Smooth muscle cell of the pulmonary artery (primary cell): ENCODE measurements around the gene ZNF837. TPM values are rescaled to one million over a fixed set of nuclear protein-coding genes. Genes with fewer than 3 reads are reported as not detected.

Experiments
- total RNA-seq: library from RNA; depleted of rRNA; stranded (reverse); fragments of >200 nt; gene quantifications from 2 replicates; pipeline ENCODE4 v1.2.3, GENCODE V29; 2014

ZNF837 gene
- 1.4 and 1.9 TPM in 2 replicates for total RNA-seq

DNA sequence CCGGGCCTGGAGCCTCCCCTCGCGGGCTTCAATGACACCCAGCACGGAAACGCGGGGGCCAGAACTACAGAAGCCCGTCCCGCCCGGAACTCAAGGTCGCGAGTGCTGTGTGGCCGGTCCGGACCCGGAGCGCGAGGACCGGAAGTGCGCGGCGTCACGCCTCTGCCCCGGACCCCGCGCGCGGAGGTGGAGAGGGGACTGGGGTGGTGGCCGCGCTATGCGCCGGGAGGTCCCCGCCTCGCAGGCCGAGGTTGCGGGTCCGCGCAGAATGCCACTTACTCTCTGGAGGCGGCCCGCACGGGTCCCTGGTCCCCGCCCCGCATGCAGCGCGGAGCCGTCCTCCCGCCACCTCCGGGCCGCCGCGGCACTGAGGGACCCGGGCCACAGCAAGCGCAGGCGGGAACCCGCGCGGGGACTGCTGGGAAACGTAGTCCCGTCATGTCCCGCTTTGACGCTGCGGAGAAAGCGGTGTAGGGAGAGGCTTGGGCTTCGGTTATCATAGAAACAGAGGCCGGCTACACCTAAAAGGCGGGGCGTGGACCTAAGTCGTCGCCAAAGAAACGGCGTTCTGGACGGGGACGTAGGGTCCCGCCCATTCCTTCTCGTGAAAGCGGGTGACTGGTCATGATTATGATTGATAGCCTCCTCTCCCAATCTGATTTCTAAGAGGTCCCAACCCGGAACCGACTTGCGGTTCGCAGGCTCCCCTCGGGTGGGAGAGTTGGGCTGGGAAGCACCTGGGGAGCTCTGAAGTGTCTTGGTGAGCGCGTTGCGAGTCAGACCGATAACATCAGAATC lies at the start of gene ZNF837:
Gene ZNF837 (minus strand): TSS at position 369 of the 798 bp plus-strand sequence. CDS start 11,698 bp downstream, outside the sequence.

DNA sequence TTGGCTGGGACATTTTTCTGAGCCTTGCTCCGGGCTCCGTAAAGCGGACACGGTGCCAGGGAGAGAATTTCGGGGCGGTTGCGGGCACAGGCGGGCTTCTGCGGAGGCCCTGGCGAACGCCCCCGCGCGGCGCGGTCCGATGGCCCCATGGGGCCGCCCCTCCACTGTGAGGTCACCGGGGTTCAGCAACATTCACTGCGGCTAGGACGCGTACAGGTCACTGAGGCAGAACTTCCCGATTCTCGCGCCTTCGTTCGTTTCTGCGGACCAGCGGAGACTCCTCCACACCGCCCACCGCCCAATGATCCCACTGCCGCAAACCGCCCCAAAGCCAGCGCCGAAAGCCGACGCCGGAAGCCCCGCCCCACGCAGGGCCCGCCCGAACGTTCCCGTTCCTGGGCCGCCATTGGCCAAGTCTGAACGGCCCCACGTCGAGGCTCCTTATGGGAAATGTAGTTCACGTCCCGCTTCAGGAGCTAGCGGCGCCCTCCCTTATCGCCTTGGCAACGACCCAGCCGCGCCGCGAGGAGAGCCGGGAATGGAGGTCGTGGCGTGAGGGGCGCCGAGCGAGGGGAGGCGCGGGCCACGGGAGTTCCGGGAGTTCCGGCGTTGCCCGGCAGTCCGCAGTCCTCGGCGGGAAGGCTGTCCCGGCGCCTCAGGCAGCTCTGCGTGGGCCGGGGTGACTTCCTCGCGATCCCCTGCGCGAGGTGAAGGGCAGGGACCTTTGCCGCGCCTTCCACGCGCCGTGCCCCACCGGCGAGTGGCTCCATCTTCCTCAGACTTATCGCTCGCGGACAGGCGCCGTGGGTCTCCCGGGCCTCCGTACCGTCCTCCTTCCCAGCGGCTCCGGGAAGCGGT lies 27.6 kb upstream of the ZNF837 start, which contains the start of gene ZNF584:
Gene ZNF584 (plus strand): TSS at position 498 of the 858 bp plus-strand sequence. CDS start 499 bp downstream, outside the sequence.

DNA sequence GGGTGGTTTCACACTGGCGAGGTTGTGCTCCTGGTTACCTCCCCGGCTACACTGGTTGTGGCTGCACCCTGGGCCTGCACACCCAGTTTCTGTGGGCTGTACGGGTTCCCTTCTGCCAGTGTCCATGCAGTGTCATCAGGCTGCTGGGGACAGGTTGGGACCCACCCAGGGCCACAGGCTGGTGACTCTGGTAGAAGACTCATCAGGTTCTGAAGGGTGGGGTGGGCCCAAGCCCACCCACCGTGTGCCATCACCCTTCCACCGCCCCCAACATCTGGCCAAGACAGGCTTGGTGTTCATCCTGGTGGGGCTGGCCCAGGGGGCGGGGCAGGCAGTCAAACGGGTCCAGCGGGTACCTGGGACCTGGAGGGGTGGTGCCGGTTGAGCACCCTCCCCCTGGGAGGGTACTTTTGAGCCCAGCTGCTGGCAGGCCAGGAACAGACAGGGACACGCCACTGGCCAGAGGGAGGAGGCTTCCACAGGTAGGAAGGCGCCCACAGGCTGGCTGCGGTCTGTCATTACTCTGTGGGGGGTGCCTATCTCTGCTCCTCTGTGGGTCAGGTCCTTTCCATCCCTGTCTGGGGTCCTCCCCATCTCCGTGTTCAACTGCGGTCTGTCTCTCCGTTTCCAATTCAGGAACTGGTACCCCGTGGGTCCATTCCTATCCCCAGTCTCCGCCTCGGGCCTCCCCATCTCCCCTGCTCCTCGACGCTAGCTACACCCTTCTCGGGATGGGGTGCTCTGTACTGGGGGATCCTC lies 14.6 kb upstream of the ZNF837 start, which contains the start of gene RNF225:
Gene RNF225 (plus strand): TSS at position 437 of the 759 bp plus-strand sequence. CDS start 434 bp downstream, outside the sequence.

DNA sequence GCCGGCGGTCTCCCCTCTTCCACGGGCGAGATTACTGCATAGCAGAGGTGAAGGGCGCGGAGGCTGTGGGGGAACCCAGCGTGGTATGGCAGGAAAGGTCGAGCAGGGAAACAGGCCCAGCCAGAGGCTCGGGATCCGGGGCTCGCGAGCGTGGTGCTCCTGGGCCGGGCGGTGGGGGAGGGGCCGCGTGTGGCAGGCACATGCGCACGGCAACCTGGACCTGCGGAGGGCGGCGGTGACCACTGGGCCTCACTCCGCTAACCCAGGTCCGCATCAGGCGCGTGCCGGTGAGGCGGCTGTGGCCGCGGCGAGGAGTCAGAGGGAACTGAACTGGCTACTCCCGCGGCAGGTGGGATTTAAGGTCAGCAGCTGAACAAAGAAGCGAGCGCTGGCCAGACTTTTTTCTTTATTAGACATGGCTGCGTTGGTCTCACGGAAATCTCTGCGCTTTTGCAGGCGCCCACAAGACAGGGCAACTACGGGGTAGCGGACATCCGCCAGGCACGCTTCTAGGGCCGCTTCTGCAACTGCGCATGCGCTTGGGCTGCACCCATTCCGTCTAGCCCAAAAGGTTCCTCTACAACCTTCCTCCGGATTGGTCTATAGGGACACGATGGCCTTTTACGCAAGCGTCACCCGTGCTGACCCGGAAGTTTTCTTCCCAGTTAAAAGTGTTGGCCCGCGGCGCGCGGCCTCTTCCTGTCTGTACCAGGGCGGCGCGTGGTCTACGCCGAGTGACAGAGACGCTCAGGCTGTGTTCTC lies 5.9 kb upstream of the ZNF837 start, which contains the start of gene RPS5:
Gene RPS5 (plus strand): TSS at position 694 of the 762 bp plus-strand sequence. CDS start 869 bp downstream, outside the sequence.

DNA sequence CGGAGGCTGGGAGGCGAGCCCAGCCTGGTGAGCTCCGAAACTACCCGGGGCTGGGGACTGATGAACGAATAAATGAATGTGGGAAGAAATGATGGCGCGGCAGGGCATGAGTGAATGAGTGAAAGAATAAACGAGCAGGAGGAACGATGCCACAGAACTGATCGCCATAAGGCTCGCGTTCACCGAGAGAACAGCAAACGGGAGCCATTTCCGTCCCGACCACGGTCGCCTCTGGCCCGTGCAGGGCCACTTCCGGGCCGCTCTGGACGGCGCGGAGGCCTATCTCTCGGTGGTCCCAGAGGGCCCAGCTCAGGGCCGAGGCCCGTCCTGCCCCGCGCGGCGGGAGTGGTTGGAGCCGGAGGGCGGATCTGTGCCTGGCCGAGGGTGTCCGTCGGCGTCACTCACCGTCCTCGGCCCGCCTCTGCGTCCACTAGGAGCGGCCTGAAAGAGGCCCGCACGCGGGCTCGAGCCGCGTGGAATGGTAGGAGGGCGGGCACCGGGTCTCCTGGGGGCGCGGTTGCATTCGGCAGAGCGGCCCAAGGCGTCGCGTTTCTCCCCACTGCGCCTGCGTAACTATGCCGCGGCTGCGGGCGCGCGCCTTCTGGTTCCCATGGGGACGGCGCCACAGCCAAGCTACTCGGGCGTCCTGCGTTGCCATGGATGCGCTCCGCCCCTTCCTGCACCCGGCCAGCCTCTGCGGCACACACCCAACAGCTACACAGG lies 18.4 kb downstream of the ZNF837 start, which contains the start of gene ZNF497:
Gene ZNF497 (minus strand): TSS at position 480 of the 723 bp plus-strand sequence. CDS start 5,116 bp downstream, outside the sequence.

DNA sequence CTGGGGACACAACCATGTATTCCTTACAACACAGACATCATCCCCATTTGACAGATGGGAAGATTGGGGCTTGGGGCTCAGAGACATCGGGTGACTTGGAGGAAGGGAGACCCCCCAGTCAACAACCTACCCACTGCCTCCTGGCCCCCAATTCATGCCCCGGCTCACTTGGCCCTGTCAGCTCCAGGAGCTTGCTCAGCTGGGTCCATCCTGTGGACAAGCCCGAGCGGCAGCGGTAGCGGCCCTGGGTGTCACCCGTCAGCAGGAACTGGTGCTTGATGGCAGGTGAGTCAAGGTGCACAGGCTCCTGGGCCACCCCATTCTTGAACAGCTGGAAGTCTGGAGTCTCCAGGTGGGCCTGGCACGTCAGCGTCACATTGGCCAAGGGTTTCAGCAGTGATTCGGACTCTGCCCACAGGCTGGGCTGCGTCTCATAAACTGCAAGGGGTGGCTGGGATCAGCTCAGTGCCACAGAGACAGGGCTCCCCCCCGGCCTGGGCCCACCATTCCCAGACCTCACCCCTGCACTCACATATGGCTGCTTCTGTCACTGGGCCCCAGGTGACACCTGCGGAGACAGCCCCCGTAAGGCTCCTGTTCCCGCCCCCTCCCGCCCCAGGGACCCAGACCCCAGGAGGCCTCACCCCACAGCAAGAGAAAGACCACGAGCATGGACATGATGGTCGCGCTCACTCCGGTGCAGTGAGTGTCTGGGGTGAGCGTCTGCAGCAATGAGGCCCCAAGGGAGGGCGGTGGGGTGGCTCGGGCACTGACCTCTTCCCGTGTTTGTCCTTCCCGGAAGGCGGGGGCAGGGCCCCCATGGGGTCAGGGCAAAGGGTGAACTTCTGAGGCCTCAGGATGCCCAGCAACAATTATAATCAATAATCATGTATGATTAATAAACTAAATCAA lies 27.8 kb downstream of the ZNF837 start, which contains the start of gene A1BG:
Gene A1BG (minus strand): TSS at position 733 of the 912 bp plus-strand sequence. CDS start 55 bp downstream, at position 678.

DNA sequence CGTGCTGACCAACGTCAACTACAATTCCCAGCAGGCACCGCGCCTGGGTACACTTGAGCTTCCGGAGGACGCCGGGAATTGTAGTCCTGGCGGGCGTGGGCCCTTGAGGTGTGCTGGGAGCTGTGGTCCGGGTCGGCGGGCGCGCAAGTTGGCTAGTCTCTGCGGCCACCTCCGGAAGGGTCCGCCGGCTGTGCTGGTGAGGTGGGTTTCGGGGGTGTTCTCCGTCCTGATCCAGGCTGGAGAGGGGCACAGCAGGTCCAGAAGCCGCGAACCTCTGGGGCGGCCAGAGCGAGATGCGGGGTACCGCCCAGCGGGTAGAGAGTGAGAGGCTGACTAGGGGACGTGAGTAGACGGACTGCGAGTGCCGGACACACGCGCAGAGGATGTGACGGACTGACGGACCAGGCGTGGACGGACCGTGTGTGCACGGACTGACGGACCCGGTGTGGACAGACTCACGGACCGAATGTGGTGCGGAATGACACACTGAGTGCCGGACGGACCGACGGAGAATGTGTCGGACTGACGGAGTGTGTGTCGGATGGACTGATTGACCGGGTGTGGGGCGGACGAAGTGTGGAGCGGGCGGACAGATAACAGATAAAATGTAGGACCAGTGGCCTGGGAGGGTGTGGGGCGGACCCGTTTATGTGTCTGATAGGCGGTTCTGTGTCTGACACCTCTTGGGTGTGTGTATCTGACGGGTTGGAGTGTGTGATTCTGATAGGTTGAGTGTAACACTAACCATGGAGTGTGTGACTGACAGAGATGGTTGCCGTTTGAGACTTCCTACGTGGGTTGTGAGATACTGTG lies 53.7 kb downstream of the ZNF837 start, which contains the start of gene ZSCAN22:
Gene ZSCAN22 (plus strand): TSS at position 81 of the 813 bp plus-strand sequence. CDS start 7,809 bp downstream, outside the sequence.

Other genes starting within 250 kb of the ZNF837 start
- gene ZNF329, start 230.2 kb downstream of the ZNF837 start, total RNA-seq: 14.8 and 16.2 TPM in 2 replicates
- gene ZNF274, start 198.0 kb downstream of the ZNF837 start, total RNA-seq: 20.6 and 22.4 TPM in 2 replicates
- 31.8 and 43.4 TPM in 2 replicates for gene ZNF544, start 152.1 kb downstream of the ZNF837 start, total RNA-seq
- 6.3 and 7.6 TPM in 2 replicates for gene ZNF8, start 102.1 kb downstream of the ZNF837 start, total RNA-seq
- 18.8 and 20.3 TPM in 2 replicates for gene ERVK3-1, start 75.7 kb downstream of the ZNF837 start, total RNA-seq
- 3.0 and 4.2 TPM in 2 replicates for gene ZSCAN22, start 54.0 kb downstream of the ZNF837 start, total RNA-seq
- gene A1BG, start 27.5 kb downstream of the ZNF837 start, total RNA-seq: 10.5 and 11.5 TPM in 2 replicates
- 0.91 and 2.0 TPM in 2 replicates for gene ZNF497, start 18.3 kb downstream of the ZNF837 start, total RNA-seq
- gene RPS5, start 6.2 kb upstream of the ZNF837 start, total RNA-seq: 1,369 and 1,523 TPM in 2 replicates
- gene RNF225, start 14.6 kb upstream of the ZNF837 start, total RNA-seq: 0.13 TPM in 1 of 2 replicates, not detected in the other
- 16.0 and 25.3 TPM in 2 replicates for gene ZNF584, start 27.6 kb upstream of the ZNF837 start, total RNA-seq
- gene ZNF132, start 59.1 kb upstream of the ZNF837 start, total RNA-seq: 10.6 and 11.7 TPM in 2 replicates
- gene ZNF324B, start 70.6 kb upstream of the ZNF837 start, total RNA-seq: 9.2 and 12.5 TPM in 2 replicates
- gene ZNF324, start 86.0 kb upstream of the ZNF837 start, total RNA-seq: 11.2 and 16.9 TPM in 2 replicates
- 6.3 and 7.2 TPM in 2 replicates for gene ZNF446, start 95.3 kb upstream of the ZNF837 start, total RNA-seq
- gene SLC27A5, start 131.0 kb upstream of the ZNF837 start, total RNA-seq: 5.1 and 9.1 TPM in 2 replicates
- 8.9 and 9.3 TPM in 2 replicates for gene ZBTB45, start 138.8 kb upstream of the ZNF837 start, total RNA-seq
- 284 and 376 TPM in 2 replicates for gene TRIM28, start 163.0 kb upstream of the ZNF837 start, total RNA-seq
- gene CHMP2A, start 174.1 kb upstream of the ZNF837 start, total RNA-seq: 96.8 and 99.2 TPM in 2 replicates
- 47.2 and 63.3 TPM in 2 replicates for gene UBE2M, start 177.6 kb upstream of the ZNF837 start, total RNA-seq
- 20.5 and 30.5 TPM in 2 replicates for gene MZF1, start 192.3 kb upstream of the ZNF837 start, total RNA-seq